Thyroid gland (tissue), 4 donors: ENCODE measurements around the gene PPP1R9A. TPM values are rescaled to one million over a fixed set of nuclear protein-coding genes. Genes with fewer than 3 reads are reported as not detected.

Experiments
- DNase-seq, 2 donors: peaks; one replicate each; pipeline ENCODE4 v3.0.0-alpha.2; 2019
- H3K27ac ChIP-seq, 3 donors: fragments of 200-600 bp; sonication (generic); 1 replicate in 2 of 3; 2 replicates in 1 of 3; pipeline ENCODE4 v1.5.1; 2016 to 2019; ENCODE audit warnings: mild to moderate bottlenecking in 1 of 3, moderate library complexity in 1 of 3
- H3K27me3 ChIP-seq: fragments of 200-600 bp; sonication (generic); one replicate; pipeline ENCODE4 v1.5.1; 2019
- H3K36me3 ChIP-seq, 2 donors: fragments of 200-600 bp; sonication (generic); one replicate each; pipeline ENCODE4 v1.5.1; 2016 to 2019
- H3K4me1 ChIP-seq, 2 donors: fragments of 200-600 bp; sonication (generic); one replicate each; pipeline ENCODE4 v1.5.1; 2017 to 2019
- H3K4me3 ChIP-seq, 3 donors: fragments of 200-600 bp; sonication (generic); replicated peaks in 1 of 3; 1 replicate in 2 of 3; 2 replicates in 1 of 3; pipeline ENCODE4 v1.5.1; 2016; ENCODE audit warnings: mild to moderate bottlenecking in 1 of 3
- H3K9me3 ChIP-seq: fragments of 200-600 bp; sonication (generic); one replicate; pipeline ENCODE4 v1.5.1; 2017
- CTCF ChIP-seq, 6 experiments: fragments of 200-600 bp in 3 of 6; fragments of 450-650 bp in 3 of 6; sonication (generic) in 3 of 6; IDR thresholded peaks; one replicate each; pipeline ENCODE4 v1.5.1; 2016 to 2019; ENCODE audit warnings: antibody characterized with exemption in 6 of 6, mild to moderate bottlenecking in 2 of 6, inconsistent platforms in 1 of 6, moderate library complexity in 1 of 6
- POLR2A ChIP-seq, 2 donors: fragments of 450-650 bp; IDR thresholded peaks; one replicate each; pipeline ENCODE4 v1.6.1; 2017; ENCODE audit warnings: antibody characterized with exemption in 2 of 2, mild to moderate bottlenecking in 2 of 2, moderate library complexity in 1 of 2
- WGBS, 2 donors: methylation state at CpG; one replicate each; pipeline ENCODE4 v1.1.5; 2017; 5-methylcytosine and 5-hydroxymethylcytosine counted together
- intact Hi-C: fragments of 100-400 bp; cut with DNase I; formaldehyde crosslinking; loops from one replicate; pipeline ENCODE4 v1.15.1; 2023
- total RNA-seq, 4 donors: library from RNA; depleted of rRNA; stranded (reverse); fragments of >200 nt; gene quantifications; one replicate each; pipeline ENCODE4 v1.2.3, GENCODE V29; 2016

PPP1R9A gene
- total RNA-seq, 4 donors from 2014 or later: 38.8 to 89.6 (median 45.5) TPM

- no peaks in the 10 kb centered on the region for H3K36me3 ChIP-seq
- H3K27me3 ChIP-seq: no peaks in the 10 kb centered on the region
- no peak for DNase-seq
- H3K27ac ChIP-seq: no peak overlapping the region
- H3K9me3 ChIP-seq: no peaks in the 10 kb centered on the region
- no peak for TF ChIP-seq CTCF (IDR thresholded peaks at IDR 0.05)
- no peak for TF ChIP-seq POLR2A (IDR thresholded peaks at IDR 0.05)
- intact Hi-C loops: no loop called here
- no peak overlapping the region for H3K4me3 ChIP-seq
- peaks cover under 1 to 1% of the 10 kb centered on the region in 2 donors for H3K4me1 ChIP-seq
- 95 to 97% methylated on average over 6 of the region's 6 CpGs for WGBS, 2 donors
Observed at GRCh38 chr7:94980418-94981142, 73.2 kb downstream of the PPP1R9A start.

- Histone ChIP-seq H3K4me1 (peaks cover 0 to 4% of the 10 kb centered on the region in 2 donors), H3K27ac (no peak overlapping the region), H3K9me3 (no peaks in the 10 kb centered on the region), H3K36me3 (no peaks in the 10 kb centered on the region), H3K4me3 (no peak overlapping the region), H3K27me3 (no peaks in the 10 kb centered on the region)
- intact Hi-C loops: no loop called here
- TF ChIP-seq POLR2A (IDR thresholded peaks at IDR 0.05) (no peak), CTCF (IDR thresholded peaks at IDR 0.05) (no peak)
- 78 to 86% methylated on average over 1 of the region's 1 CpG for WGBS, 2 donors
- no peak for DNase-seq
Observed at GRCh38 chr7:94995921-94996320, 88.5 kb downstream of the PPP1R9A start.

GRCh38 chr7:94996369-94996768, 89.0 kb downstream of the PPP1R9A start:
- H3K9me3 ChIP-seq: no peaks in the 10 kb centered on the region
- no peak for TF ChIP-seq CTCF (IDR thresholded peaks at IDR 0.05)
- TF ChIP-seq POLR2A (IDR thresholded peaks at IDR 0.05): no peak
- H3K4me1 ChIP-seq: peaks cover 0 to 4% of the 10 kb centered on the region in 2 donors
- no peak overlapping the region for H3K27ac ChIP-seq
- no peaks in the 10 kb centered on the region for H3K36me3 ChIP-seq
- no peaks in the 10 kb centered on the region for H3K27me3 ChIP-seq
- H3K4me3 ChIP-seq: no peak overlapping the region
- intact Hi-C loops: no loop called here
- DNase-seq: no peak

GRCh38 chr7:94997547-94997946, 90.2 kb downstream of the PPP1R9A start:
- DNase-seq: no peak
- TF ChIP-seq CTCF (IDR thresholded peaks at IDR 0.05) (no peak), POLR2A (IDR thresholded peaks at IDR 0.05) (no peak)
- peaks cover 4 to 5% of the 10 kb centered on the region in 2 donors for H3K4me1 ChIP-seq
- H3K27me3 ChIP-seq: no peaks in the 10 kb centered on the region
- H3K36me3 ChIP-seq: no peaks in the 10 kb centered on the region
- 38 to 61% methylated on average over 2 of the region's 2 CpGs for WGBS, 2 donors
- intact Hi-C loops: no loop called here
- no peak overlapping the region for H3K27ac ChIP-seq
- H3K4me3 ChIP-seq: no peak overlapping the region
- no peaks in the 10 kb centered on the region for H3K9me3 ChIP-seq

- H3K4me1 ChIP-seq: peaks cover 4 to 5% of the 10 kb centered on the region in 2 donors
- no peaks in the 10 kb centered on the region for H3K9me3 ChIP-seq
- no peak overlapping the region for H3K4me3 ChIP-seq
- H3K36me3 ChIP-seq: no peaks in the 10 kb centered on the region
- TF ChIP-seq CTCF (IDR thresholded peaks at IDR 0.05) (no peak), POLR2A (IDR thresholded peaks at IDR 0.05) (no peak)
- no peaks in the 10 kb centered on the region for H3K27me3 ChIP-seq
- WGBS, 2 donors: 94% methylated on average over 3 of the region's 3 CpGs
- intact Hi-C loops: no loop called here
- H3K27ac ChIP-seq: no peak overlapping the region
- DNase-seq: no peak
Observed at GRCh38 chr7:94998266-94999068, 91.1 kb downstream of the PPP1R9A start.
